Suprapubic skin (tissue), 4 donors: ENCODE data around the gene DPM3.

Experiments used
- CTCF ChIP-seq, 2 donors: fragments of 200-600 bp in 1 of 2; fragments of 450-650 bp in 1 of 2; sonication (generic) in 1 of 2; IDR thresholded peaks; one replicate each; pipeline ENCODE4 v1.5.1; 2016 to 2019; ENCODE audit warnings: antibody characterized with exemption in 2 of 2, mild to moderate bottlenecking in 1 of 2, moderate library complexity in 1 of 2
- POLR2A ChIP-seq, 2 donors: fragments of 450-650 bp; IDR thresholded peaks; one replicate each; pipeline ENCODE4 v1.6.1; 2017; ENCODE audit warnings: antibody characterized with exemption in 2 of 2, mild to moderate bottlenecking in 2 of 2, moderate library complexity in 2 of 2
- POLR2AphosphoS5 ChIP-seq, 3 donors: sonication (generic); formaldehyde crosslinking; IDR thresholded peaks; one replicate each; pipeline ENCODE4 v1.6.1; 2017; ENCODE audit warnings: antibody characterized with exemption in 3 of 3

DNA sequence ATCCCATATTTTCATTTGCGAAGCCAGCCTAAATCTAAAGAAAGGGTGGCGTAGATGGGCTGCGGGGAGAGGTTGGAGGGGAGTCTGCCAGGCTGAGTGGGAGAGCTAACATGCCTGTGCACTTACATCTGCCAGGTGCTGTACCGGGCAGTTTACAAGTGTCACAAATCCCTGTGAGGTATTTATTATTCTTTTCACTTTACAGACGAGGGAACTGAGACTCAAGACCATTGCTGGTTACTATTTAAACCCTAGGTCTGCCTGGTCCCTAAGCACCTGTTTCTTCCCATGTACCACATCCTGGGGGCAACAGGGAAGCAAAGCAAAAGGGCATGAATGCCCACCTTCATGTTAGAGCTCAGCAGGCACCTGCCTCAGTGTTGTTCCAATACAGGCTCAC is 32.0 kb downstream of the DPM3 start:
- TF ChIP-seq CTCF (IDR thresholded peaks at IDR 0.05) (no peak), POLR2A (IDR thresholded peaks at IDR 0.05) (no peak), POLR2AphosphoS5 (IDR thresholded peaks at IDR 0.05) (no peak)
